Naive thymus-derived CD4-positive, alpha-beta T cell (primary cell): ENCODE data around the gene C1QC. TPM values are rescaled to one million over a fixed set of nuclear protein-coding genes. Genes with fewer than 3 reads are reported as not detected.

Experiments used
- ATAC-seq: fragments of 150-1000 bp; cut with Tn5 transposase; 2 replicates; pipeline ENCODE4 v1.10.0; 2021; ENCODE audit warnings: mild to moderate bottlenecking, moderate library complexity
- CTCF ChIA-PET: fragments of 350-600 bp; sonication (Branson Sonifier 250); formaldehyde crosslinking; loops from one replicate; lab custom pipeline; 2021; ENCODE audit warnings: antibody characterized with exemption; lab: Charles Lee
- POLR2A ChIA-PET: fragments of 350-600 bp; sonication (Branson Sonifier 250); formaldehyde crosslinking; loops from one replicate; lab custom pipeline; 2021; ENCODE audit warnings: antibody characterized with exemption, inconsistent platforms; lab: Charles Lee
- DNase-seq, 9 donors: peaks; one replicate each; pipeline versions ENCODE4 v3.0.0 to v3.0.0-alpha.2; 2020 to 2022; ENCODE audit warnings: mixed read lengths in 1 of 9
- H3K27ac ChIP-seq: one replicate; pipeline ENCODE4 v1.7.0; 2013; ENCODE audit warnings: mild to moderate bottlenecking, low read depth, low read length, moderate library complexity
- H3K27me3 ChIP-seq, 2 donors: one replicate each; pipeline ENCODE4 v1.7.0; 2013; ENCODE audit warnings: low read length in 2 of 2, mild to moderate bottlenecking in 2 of 2, moderate library complexity in 2 of 2; ENCODE audit not compliant: control insufficient read depth in 2 of 2, insufficient read depth in 2 of 2
- H3K36me3 ChIP-seq, 3 experiments: 1 replicate in 2 of 3; 2 replicates in 1 of 3; pipeline ENCODE4 v1.7.0; 2013; ENCODE audit warnings: low read length in 3 of 3, mild to moderate bottlenecking in 3 of 3, moderate library complexity in 1 of 3; ENCODE audit not compliant: insufficient read depth in 3 of 3, control insufficient read depth in 2 of 3
- H3K4me1 ChIP-seq, 2 donors: one replicate each; pipeline ENCODE4 v1.7.0; 2013; ENCODE audit warnings: low read length in 2 of 2, mild to moderate bottlenecking in 2 of 2, moderate library complexity in 1 of 2; ENCODE audit not compliant: control insufficient read depth in 2 of 2, insufficient read depth in 2 of 2
- H3K4me3 ChIP-seq: 2 replicates; pipeline ENCODE4 v1.7.0; 2013; ENCODE audit warnings: mild to moderate bottlenecking, low read length
- H3K9me3 ChIP-seq, 3 experiments: 1 replicate in 2 of 3; 2 replicates in 1 of 3; pipeline ENCODE4 v1.7.0; 2013; ENCODE audit warnings: low read length in 3 of 3; ENCODE audit not compliant: control insufficient read depth in 2 of 3
- H3K27ac Mint-ChIP-seq, 9 donors: one replicate each; pipeline ENCODE4 v1.8.0; 2020 to 2022; ENCODE audit warnings: mixed read lengths in 9 of 9, mild to moderate bottlenecking in 8 of 9, moderate library complexity in 5 of 9, inconsistent platforms in 2 of 9
- H3K27me3 Mint-ChIP-seq, 5 donors: one replicate each; pipeline ENCODE4 v1.8.0; 2021 to 2022; ENCODE audit warnings: mixed read lengths in 5 of 5, mild to moderate bottlenecking in 1 of 5
- H3K36me3 Mint-ChIP-seq, 5 donors: one replicate each; pipeline ENCODE4 v1.8.0; 2020 to 2022; ENCODE audit warnings: mixed read lengths in 5 of 5, mild to moderate bottlenecking in 3 of 5, inconsistent platforms in 1 of 5
- H3K4me1 Mint-ChIP-seq, 7 donors: one replicate each; pipeline ENCODE4 v1.8.0; 2020 to 2022; ENCODE audit warnings: mixed read lengths in 7 of 7, mild to moderate bottlenecking in 3 of 7, inconsistent platforms in 1 of 7
- H3K4me3 Mint-ChIP-seq, 10 donors: one replicate each; pipeline ENCODE4 v1.8.0; 2020 to 2022; ENCODE audit warnings: mild to moderate bottlenecking in 10 of 10, mixed read lengths in 10 of 10, moderate library complexity in 6 of 10, inconsistent platforms in 2 of 10
- H3K9me3 Mint-ChIP-seq, 11 donors: one replicate each; pipeline ENCODE4 v1.8.0; 2020 to 2022; ENCODE audit warnings: mixed read lengths in 11 of 11, mild to moderate bottlenecking in 4 of 11, inconsistent platforms in 1 of 11, moderate library complexity in 1 of 11
- intact Hi-C, 2 donors: fragments of 100-400 bp; cut with micrococcal nuclease; formaldehyde crosslinking; loops; one replicate each; pipeline ENCODE4 v1.15.1; 2023
- polyA plus RNA-seq, 2 donors: library from polyadenylated mRNA; unstranded; fragments of 300-500 nt; fragmentation: Illumina TruSeq; gene quantifications; one replicate each; pipeline ENCODE4 v1.2.3, GENCODE V29; 2021
- total RNA-seq, 6 experiments: library from RNA in 5 of 6; stranded (reverse) in 5 of 6; gene quantifications; 1 replicate in 5 of 6; 2 replicates in 1 of 6; pipeline ENCODE4 v1.2.3 and lab custom pipeline; 2021 to 2026

C1QC gene
- total and polyA plus RNA-seq, 7 experiments from 2014 or later: 5.1 to 5.2 TPM; not detected in 5

DNA sequence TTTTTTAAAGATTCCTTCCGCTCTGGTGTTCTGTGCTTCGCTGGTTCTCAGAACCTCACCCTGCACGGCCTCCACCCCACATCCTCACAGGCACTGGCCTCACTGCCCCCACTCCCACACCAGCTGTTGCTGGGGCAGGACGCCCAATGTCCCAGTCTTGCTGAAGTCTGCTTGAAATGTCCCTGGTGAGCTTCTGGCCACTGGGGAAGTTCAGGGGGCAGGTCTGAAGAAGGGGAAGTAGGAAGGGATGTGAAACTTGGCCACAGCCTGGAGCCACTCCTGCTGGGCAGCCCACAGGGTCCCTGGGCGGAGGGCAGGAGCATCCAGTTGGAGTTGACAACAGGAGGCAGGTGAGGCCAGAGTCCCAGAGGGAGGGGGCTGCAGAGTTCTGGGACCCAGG, 7.1 kb upstream of the C1QC start, which contains the start of gene C1QA:
TSS of gene C1QA (plus strand) at position 276 of the 400 bp plus-strand sequence. CDS start 989 bp downstream, outside the sequence.
- H3K4me1 Mint-ChIP-seq: peaks cover 0 to 8% (median 0%) of the 10 kb centered on the region in 7 donors
- Histone ChIP-seq H3K9me3 (no peaks in the 10 kb centered on the region), H3K4me3 (no peak within 1 kb of the TSS), H3K27ac (no peak within 1 kb of the TSS), H3K4me1 (no peaks in the 10 kb centered on the region), H3K27me3 (no peaks in the 10 kb centered on the region), H3K36me3 (no peaks in the 10 kb centered on the region)
- H3K36me3 Mint-ChIP-seq: no peaks in the 10 kb centered on the region
- H3K4me3 Mint-ChIP-seq: no peak within 1 kb of the TSS
- POLR2A ChIA-PET: no interaction called here
- CTCF ChIA-PET: no interaction called here
- intact Hi-C loops: no loop called here
- ATAC-seq (peak; percentile 57), DNase-seq (no peak)
- H3K27me3 Mint-ChIP-seq: peaks cover 7 to 38% (median 30%) of the 10 kb centered on the region in 5 donors
- peak within 1 kb of the TSS in 1 of 9 donors; percentile 7 for H3K27ac Mint-ChIP-seq
- H3K9me3 Mint-ChIP-seq: no peaks in the 10 kb centered on the region

- intact Hi-C loops: no loop called here
- POLR2A ChIA-PET: no interaction called here
- Mint-ChIP-seq H3K36me3 (no peaks in the 10 kb centered on the region), H3K4me1 (peaks cover 0 to 8% (median 0%) of the 10 kb centered on the region in 7 donors), H3K27me3 (peaks cover 3 to 35% (median 28%) of the 10 kb centered on the region in 5 donors), H3K27ac (peak overlapping the region in 1 of 9 donors; percentile 7), H3K9me3 (no peaks in the 10 kb centered on the region), H3K4me3 (no peak overlapping the region)
- Histone ChIP-seq H3K4me3 (no peak overlapping the region), H3K27me3 (no peaks in the 10 kb centered on the region), H3K36me3 (no peaks in the 10 kb centered on the region), H3K27ac (no peak overlapping the region), H3K4me1 (no peaks in the 10 kb centered on the region), H3K9me3 (no peaks in the 10 kb centered on the region)
- CTCF ChIA-PET: no interaction called here
- DNase-seq (no peak), ATAC-seq (no peak)
Observed at GRCh38 chr1:22636927-22637326, 6.5 kb upstream of the C1QC start.

GRCh38 chr1:22637907-22638445, 5.5 kb upstream of the C1QC start:
- ATAC-seq (no peak), DNase-seq (no peak)
- Mint-ChIP-seq H3K4me1 (peaks cover 0 to 8% (median 0%) of the 10 kb centered on the region in 7 donors), H3K36me3 (no peaks in the 10 kb centered on the region), H3K27me3 (peaks cover 2 to 31% (median 22%) of the 10 kb centered on the region in 5 donors), H3K27ac (no peak overlapping the region), H3K9me3 (no peaks in the 10 kb centered on the region), H3K4me3 (no peak overlapping the region)
- ChIA-PET CTCF (no interaction called here), POLR2A (no interaction called here)
- intact Hi-C loops: no loop called here
- Histone ChIP-seq H3K27ac (no peak overlapping the region), H3K9me3 (no peaks in the 10 kb centered on the region), H3K27me3 (no peaks in the 10 kb centered on the region), H3K36me3 (no peaks in the 10 kb centered on the region), H3K4me3 (no peak overlapping the region), H3K4me1 (no peaks in the 10 kb centered on the region)

DNA sequence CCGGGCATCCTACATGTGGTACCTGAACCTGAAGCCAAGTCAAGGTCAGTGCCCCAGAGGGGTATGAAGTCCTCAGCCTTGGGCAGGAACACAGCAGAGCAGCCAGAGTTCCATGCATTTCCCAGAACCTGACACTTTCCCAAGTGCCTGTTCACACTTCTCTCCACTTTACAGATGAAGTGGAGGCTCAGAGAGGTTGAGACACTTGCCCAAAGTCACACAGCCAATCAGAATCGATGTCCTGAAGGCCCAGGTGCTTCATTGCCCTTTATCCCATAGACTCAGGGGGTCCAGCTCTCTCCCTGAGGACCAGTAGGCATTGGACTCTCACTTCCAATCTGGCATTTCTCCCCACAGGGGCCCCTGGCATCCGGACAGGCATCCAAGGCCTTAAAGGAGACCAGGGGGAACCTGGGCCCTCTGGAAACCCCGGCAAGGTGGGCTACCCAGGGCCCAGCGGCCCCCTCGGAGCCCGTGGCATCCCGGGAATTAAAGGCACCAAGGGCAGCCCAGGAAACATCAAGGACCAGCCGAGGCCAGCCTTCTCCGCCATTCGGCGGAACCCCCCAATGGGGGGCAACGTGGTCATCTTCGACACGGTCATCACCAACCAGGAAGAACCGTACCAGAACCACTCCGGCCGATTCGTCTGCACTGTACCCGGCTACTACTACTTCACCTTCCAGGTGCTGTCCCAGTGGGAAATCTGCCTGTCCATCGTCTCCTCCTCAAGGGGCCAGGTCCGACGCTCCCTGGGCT, 4.8 kb upstream of the C1QC start:
- H3K9me3 Mint-ChIP-seq: no peaks in the 10 kb centered on the region
- H3K36me3 ChIP-seq: no peaks in the 10 kb centered on the region
- ATAC-seq: no peak
- H3K9me3 ChIP-seq: no peaks in the 10 kb centered on the region
- H3K4me1 Mint-ChIP-seq: peaks cover 0 to 6% (median 0%) of the 10 kb centered on the region in 7 donors
- no peak overlapping the region for H3K27ac ChIP-seq
- CTCF ChIA-PET: no interaction called here
- no peak for DNase-seq
- no peak overlapping the region for H3K27ac Mint-ChIP-seq
- no peaks in the 10 kb centered on the region for H3K27me3 ChIP-seq
- intact Hi-C loops: no loop called here
- no peaks in the 10 kb centered on the region for H3K4me1 ChIP-seq
- POLR2A ChIA-PET: no interaction called here
- no peaks in the 10 kb centered on the region for H3K36me3 Mint-ChIP-seq
- H3K27me3 Mint-ChIP-seq: peaks cover 0 to 27% (median 23%) of the 10 kb centered on the region in 5 donors
- no peak overlapping the region for H3K4me3 ChIP-seq
- no peak overlapping the region for H3K4me3 Mint-ChIP-seq

GRCh38 chr1:22639286-22639685, 4.1 kb upstream of the C1QC start:
- H3K4me1 ChIP-seq: no peaks in the 10 kb centered on the region
- ChIA-PET POLR2A (no interaction called here), CTCF (no interaction called here)
- H3K27me3 Mint-ChIP-seq: peaks cover 0 to 25% (median 20%) of the 10 kb centered on the region in 5 donors
- DNase-seq: no peak
- H3K9me3 Mint-ChIP-seq: no peaks in the 10 kb centered on the region
- H3K4me3 Mint-ChIP-seq: no peak overlapping the region
- H3K4me1 Mint-ChIP-seq: peaks cover 0 to 6% (median 0%) of the 10 kb centered on the region in 7 donors
- no peaks in the 10 kb centered on the region for H3K27me3 ChIP-seq
- H3K4me3 ChIP-seq: no peak overlapping the region
- intact Hi-C loops: no loop called here
- H3K36me3 Mint-ChIP-seq: no peaks in the 10 kb centered on the region
- no peak for ATAC-seq
- no peaks in the 10 kb centered on the region for H3K9me3 ChIP-seq
- H3K27ac Mint-ChIP-seq: no peak overlapping the region
- H3K27ac ChIP-seq: no peak overlapping the region
- no peaks in the 10 kb centered on the region for H3K36me3 ChIP-seq

GRCh38 chr1:22641247-22641646, 2.2 kb upstream of the C1QC start:
- DNase-seq (no peak), ATAC-seq (no peak)
- Histone ChIP-seq H3K9me3 (no peaks in the 10 kb centered on the region), H3K27me3 (no peaks in the 10 kb centered on the region), H3K4me1 (no peaks in the 10 kb centered on the region), H3K36me3 (no peaks in the 10 kb centered on the region), H3K27ac (no peak overlapping the region), H3K4me3 (no peak overlapping the region)
- POLR2A ChIA-PET: no interaction called here
- no peaks in the 10 kb centered on the region for H3K36me3 Mint-ChIP-seq
- H3K4me3 Mint-ChIP-seq: no peak overlapping the region
- H3K27ac Mint-ChIP-seq: no peak overlapping the region
- peaks cover 0 to 7% (median 0%) of the 10 kb centered on the region in 7 donors for H3K4me1 Mint-ChIP-seq
- no peaks in the 10 kb centered on the region for H3K9me3 Mint-ChIP-seq
- peaks cover 0 to 33% (median 19%) of the 10 kb centered on the region in 5 donors for H3K27me3 Mint-ChIP-seq
- CTCF ChIA-PET: interaction anchor here (1.5 kb wide), 1 partner anchor 535 kb away, joined by 3 read pairs; no protein-coding TSS in a partner anchor
- intact Hi-C loops: no loop called here
